Kidney glomerular epithelial cell (primary cell): Measurements from ENCODE around the gene TMEM151B.

Source experiments
- DNase-seq: peaks from one replicate; lab custom pipeline; 2025; lab: John Stamatoyannopoulos, UW

TMEM151B gene

GRCh38 chr6:44278774-44279697, 8.8 kb downstream of the TMEM151B start:
- no peak for DNase-seq

GRCh38 chr6:44284121-44284520, 13.9 kb downstream of the TMEM151B start:
- DNase-seq = no peak

GRCh38 chr6:44284867-44285266, 14.6 kb downstream of the TMEM151B start:
- no peak for DNase-seq

GRCh38 chr6:44285552-44286284, 15.5 kb downstream of the TMEM151B start:
- DNase-seq = peak; percentile 27

- DNase-seq = no peak
These were observed 16.0 kb downstream of the TMEM151B start for GRCh38 chr6:44286285-44286565.

- no peak for DNase-seq
These were observed 16.5 kb downstream of the TMEM151B start for GRCh38 chr6:44286747-44287146.

GRCh38 chr6:44289726-44290260, 19.5 kb downstream of the TMEM151B start:
- no peak for DNase-seq

- DNase-seq = no peak
These were observed 21.6 kb downstream of the TMEM151B start for GRCh38 chr6:44291841-44292240.

- DNase-seq = no peak
These were observed 22.6 kb downstream of the TMEM151B start for GRCh38 chr6:44292661-44293365.

GRCh38 chr6:44294832-44295791, 24.9 kb downstream of the TMEM151B start:
- DNase-seq = no peak

GRCh38 chr6:44297063-44298038, 27.1 kb downstream of the TMEM151B start:
- no peak for DNase-seq

GRCh38 chr6:44298055-44298803, 28.0 kb downstream of the TMEM151B start:
- DNase-seq = no peak

GRCh38 chr6:44298864-44299263, 28.6 kb downstream of the TMEM151B start:
- no peak for DNase-seq

- no peak for DNase-seq
These were observed 30.1 kb downstream of the TMEM151B start for GRCh38 chr6:44300292-44300823.

- DNase-seq = no peak
These were observed 30.9 kb downstream of the TMEM151B start for GRCh38 chr6:44301106-44301505.

GRCh38 chr6:44301782-44302564, 31.7 kb downstream of the TMEM151B start:
- DNase-seq = no peak

GRCh38 chr6:44302856-44303255, 32.6 kb downstream of the TMEM151B start:
- no peak for DNase-seq

GRCh38 chr6:44303842-44304241, 33.6 kb downstream of the TMEM151B start:
- no peak for DNase-seq
